Measurements from ENCODE around the gene KRTAP5-5.

KRTAP5-5 gene

DNA sequence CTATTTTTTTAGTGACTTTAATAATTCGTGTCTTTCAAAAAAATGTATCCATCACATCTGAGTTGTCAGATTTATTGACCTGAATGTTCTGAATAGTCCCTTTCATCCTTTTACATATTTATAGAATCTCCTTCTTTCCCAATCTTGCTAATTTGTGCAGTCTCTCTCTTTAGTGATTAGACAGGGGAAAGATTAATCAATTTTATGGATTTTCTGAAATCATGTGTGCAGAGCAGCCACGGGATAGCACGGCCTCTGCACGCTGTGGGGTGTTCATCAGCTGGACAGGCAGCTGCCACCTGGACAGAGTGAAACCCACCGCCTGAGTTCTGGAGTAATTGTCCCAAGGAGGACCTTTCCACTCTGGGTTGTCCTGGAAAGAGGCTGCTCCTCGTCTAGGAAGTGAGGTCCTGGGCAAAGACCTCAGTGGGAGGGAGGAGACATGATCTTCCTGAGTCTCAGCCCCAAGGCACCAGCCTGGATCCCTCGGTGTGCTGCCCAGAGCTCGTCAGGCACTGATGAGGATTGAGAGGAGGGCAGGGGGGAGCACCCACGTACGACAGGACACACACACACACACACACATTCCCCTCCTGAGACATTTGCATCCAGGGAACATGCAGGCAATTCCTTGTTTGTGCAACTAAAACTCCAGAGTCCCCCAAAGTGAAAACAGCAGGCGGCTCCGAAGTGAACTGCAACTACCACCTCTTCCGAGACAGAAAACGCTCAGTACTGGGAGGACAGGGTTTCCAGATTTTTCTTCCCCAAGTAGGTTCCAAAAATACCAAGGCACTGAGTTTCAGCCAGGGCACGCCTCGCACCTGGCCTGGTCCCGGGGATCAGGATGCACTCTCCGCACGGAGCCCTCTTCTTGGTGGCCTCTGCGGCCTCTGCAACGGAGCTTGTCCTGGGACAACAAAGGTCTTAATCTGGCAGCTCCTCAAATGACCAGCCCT, 44.9 kb downstream of the KRTAP5-5 start:
- ATAC-seq, result no peak
- TF ChIP-seq CSDC2 (CRISPR knock-in tag; IDR thresholded peaks at IDR 0.05), result no peak
- no peak for TF ChIP-seq ARNTL (CRISPR knock-in tag; IDR thresholded peaks at IDR 0.05; ENCODE audit: borderline replicate concordance, low read depth)
- TF ChIP-seq ZNF70 (CRISPR knock-in tag; IDR thresholded peaks at IDR 0.05), result no peak
- TF ChIP-seq ZFP3 (CRISPR knock-in tag; IDR thresholded peaks at IDR 0.05), result no peak
- no peak for TF ChIP-seq BACH2 (CRISPR knock-in tag; IDR thresholded peaks at IDR 0.05; ENCODE audit: borderline replicate concordance)
- TF ChIP-seq ZC3H10 (CRISPR knock-in tag; IDR thresholded peaks at IDR 0.05), result no peak
- TF ChIP-seq ZFP30 (CRISPR knock-in tag; IDR thresholded peaks at IDR 0.05), result no peak
- no peak for TF ChIP-seq SNAI2 (CRISPR knock-in tag; IDR thresholded peaks at IDR 0.05)
- TF ChIP-seq TOX (CRISPR knock-in tag; IDR thresholded peaks at IDR 0.05; ENCODE audit: borderline replicate concordance), result no peak
- TF ChIP-seq RARB (CRISPR knock-in tag; IDR thresholded peaks at IDR 0.05), result no peak
- no peak for TF ChIP-seq TSHZ2 (CRISPR knock-in tag; IDR thresholded peaks at IDR 0.05)
- no peak for TF ChIP-seq CREB5 (CRISPR knock-in tag; IDR thresholded peaks at IDR 0.05; ENCODE audit: low read depth)
- TF ChIP-seq TCF4 (CRISPR knock-in tag; IDR thresholded peaks at IDR 0.05; ENCODE audit: borderline replicate concordance), result no peak
- TF ChIP-seq ZNF565 (CRISPR knock-in tag; conservative IDR thresholded peaks at IDR 0.05; ENCODE audit: low read depth), result no peak
- TF ChIP-seq ISL1 (CRISPR knock-in tag; IDR thresholded peaks at IDR 0.05), result no peak

GRCh38 chr11:1675536-1676228, 46.1 kb downstream of the KRTAP5-5 start:
- no peak for ATAC-seq
- TF ChIP-seq TOX (CRISPR knock-in tag; IDR thresholded peaks at IDR 0.05; ENCODE audit: borderline replicate concordance) (no peak), BACH2 (CRISPR knock-in tag; IDR thresholded peaks at IDR 0.05; ENCODE audit: borderline replicate concordance) (no peak), SNAI2 (CRISPR knock-in tag; IDR thresholded peaks at IDR 0.05) (no peak), RARB (CRISPR knock-in tag; IDR thresholded peaks at IDR 0.05) (no peak), ESRRG (CRISPR knock-in tag; IDR thresholded peaks at IDR 0.05) (no peak), ZNF8 (CRISPR knock-in tag; IDR thresholded peaks at IDR 0.05) (no peak), ZNF565 (CRISPR knock-in tag; conservative IDR thresholded peaks at IDR 0.05; ENCODE audit: low read depth) (no peak), CSDC2 (CRISPR knock-in tag; IDR thresholded peaks at IDR 0.05) (no peak)

DNA sequence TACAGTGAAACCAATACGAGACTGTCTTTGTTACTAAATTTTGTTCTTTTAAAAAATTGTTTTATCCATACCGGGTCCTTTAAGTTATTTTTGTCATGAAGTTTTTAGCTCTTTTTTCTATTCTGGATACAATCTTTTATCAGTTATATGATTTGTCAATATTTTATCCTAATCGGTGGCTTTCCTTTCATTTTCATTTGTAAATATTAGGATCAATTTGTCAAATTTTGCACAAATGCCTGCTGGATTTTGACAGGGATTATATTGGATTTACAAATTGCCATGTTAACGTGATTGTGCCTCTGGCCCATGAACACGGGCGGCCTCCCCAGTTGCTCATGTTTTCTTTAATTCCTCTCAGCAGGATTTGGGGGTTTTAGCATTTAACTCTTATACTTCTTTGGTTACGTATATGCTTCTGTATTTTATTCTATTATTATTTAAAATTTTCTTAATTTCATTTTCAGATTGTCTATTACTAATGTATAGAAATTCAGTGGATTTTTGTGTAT, 46.7 kb downstream of the KRTAP5-5 start:
- ATAC-seq, result no peak
- TF ChIP-seq TCF4 (CRISPR knock-in tag; IDR thresholded peaks at IDR 0.05; ENCODE audit: borderline replicate concordance), result no peak
- TF ChIP-seq CREB5 (CRISPR knock-in tag; IDR thresholded peaks at IDR 0.05; ENCODE audit: low read depth), result no peak
- TF ChIP-seq ZFP30 (CRISPR knock-in tag; IDR thresholded peaks at IDR 0.05), result no peak
- TF ChIP-seq TSHZ2 (CRISPR knock-in tag; IDR thresholded peaks at IDR 0.05), result no peak

All from SK-N-SH treated with all-trans-retinoic acid at 6 μM for 48 hours (cell line).